Measurements from ENCODE around the gene TAF3.

- TF ChIP-seq RFX5 (IDR thresholded peaks at IDR 0.05; ENCODE audit: low read length), result no peak
- TF ChIP-seq, protein P1, sequence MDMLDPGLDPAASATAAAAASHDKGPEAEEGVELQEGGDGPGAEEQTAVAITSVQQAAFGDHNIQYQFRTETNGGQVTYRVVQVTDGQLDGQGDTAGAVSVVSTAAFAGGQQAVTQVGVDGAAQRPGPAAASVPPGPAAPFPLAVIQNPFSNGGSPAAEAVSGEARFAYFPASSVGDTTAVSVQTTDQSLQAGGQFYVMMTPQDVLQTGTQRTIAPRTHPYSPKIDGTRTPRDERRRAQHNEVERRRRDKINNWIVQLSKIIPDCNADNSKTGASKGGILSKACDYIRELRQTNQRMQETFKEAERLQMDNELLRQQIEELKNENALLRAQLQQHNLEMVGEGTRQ (IDR thresholded peaks at IDR 0.05; ENCODE audit: borderline replicate concordance, low read depth, low read length), result no peak
- TF ChIP-seq FOXJ3 (CRISPR knock-in tag; IDR thresholded peaks at IDR 0.05), result no peak
- no peak for TF ChIP-seq SMC3 (IDR thresholded peaks at IDR 0.05; ENCODE audit: low read depth, low read length)
- TF ChIP-seq MXI1 (IDR thresholded peaks at IDR 0.05; ENCODE audit: low read depth, low read length), result no peak
- no peak for TF ChIP-seq CHD2 (IDR thresholded peaks at IDR 0.05; ENCODE audit: low read length, partially characterized antibody)
- TF ChIP-seq, protein P2, sequence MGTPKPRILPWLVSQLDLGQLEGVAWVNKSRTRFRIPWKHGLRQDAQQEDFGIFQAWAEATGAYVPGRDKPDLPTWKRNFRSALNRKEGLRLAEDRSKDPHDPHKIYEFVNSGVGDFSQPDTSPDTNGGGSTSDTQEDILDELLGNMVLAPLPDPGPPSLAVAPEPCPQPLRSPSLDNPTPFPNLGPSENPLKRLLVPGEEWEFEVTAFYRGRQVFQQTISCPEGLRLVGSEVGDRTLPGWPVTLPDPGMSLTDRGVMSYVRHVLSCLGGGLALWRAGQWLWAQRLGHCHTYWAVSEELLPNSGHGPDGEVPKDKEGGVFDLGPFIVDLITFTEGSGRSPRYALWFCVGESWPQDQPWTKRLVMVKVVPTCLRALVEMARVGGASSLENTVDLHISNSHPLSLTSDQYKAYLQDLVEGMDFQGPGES (IDR thresholded peaks at IDR 0.05; ENCODE audit: low read depth, low read length), result no peak
- TF ChIP-seq POLR2AphosphoS5 (IDR thresholded peaks at IDR 0.05; ENCODE audit: low read depth, low read length), result no peak
Measured at GRCh38 chr10:7786430-7786829, 31.9 kb upstream of the TAF3 start.
